Keratinocyte (primary cell): ENCODE results near the gene MYPN. TPM values are rescaled to one million over a fixed set of nuclear protein-coding genes. Genes with fewer than 3 reads are reported as not detected.

Experiments used
- DNase-seq: peaks from one replicate; pipeline ENCODE4 v3.0.0-alpha.2; 2011; ENCODE audit warnings: low read depth, missing footprints, low spot score
- FAIRE-seq: peaks from 2 replicates; lab custom pipeline; 2011; peaks lifted over from hg19 to GRCh38; lab: Jason Lieb, UNC
- H2AFZ ChIP-seq: 2 replicates; pipeline ENCODE4 v1.6.0; 2012; ENCODE audit warnings: low read length, control low read depth, inconsistent platforms; ENCODE audit not compliant: control insufficient read depth
- H3K27ac ChIP-seq: 2 replicates; pipeline ENCODE4 v1.5.1; 2011; ENCODE audit warnings: low read length; ENCODE audit not compliant: control insufficient read depth, insufficient read depth
- H3K27me3 ChIP-seq: 3 replicates; pipeline ENCODE4 v1.6.0; 2011; ENCODE audit warnings: low read length; ENCODE audit not compliant: control insufficient read depth, insufficient read depth; ENCODE audit errors: extremely low read depth
- H3K36me3 ChIP-seq, 2 experiments: 2 replicates in 1 of 2; 3 replicates in 1 of 2; pipeline ENCODE4 v1.5.1; 2011; ENCODE audit warnings: low read length in 2 of 2, mild to moderate bottlenecking in 1 of 2; ENCODE audit not compliant: control insufficient read depth in 2 of 2, insufficient read depth in 2 of 2; ENCODE audit errors: extremely low read depth in 1 of 2
- H3K4me1 ChIP-seq: 3 replicates; pipeline ENCODE4 v1.5.1; 2011; ENCODE audit warnings: low read length; ENCODE audit not compliant: control insufficient read depth, insufficient read depth; ENCODE audit errors: extremely low read depth
- H3K4me2 ChIP-seq: 3 replicates; pipeline ENCODE4 v1.6.0; 2011; ENCODE audit warnings: low read depth, low read length; ENCODE audit not compliant: control insufficient read depth, insufficient read depth; ENCODE audit errors: extremely low read depth
- H3K4me3 ChIP-seq, 3 experiments: fragments of 200-600 bp in 1 of 3; sonication (generic) in 1 of 3; 2 replicates in 2 of 3; 3 replicates in 1 of 3; pipeline ENCODE4 v1.5.1; 2011 to 2016; ENCODE audit warnings: low read length in 3 of 3, mild to moderate bottlenecking in 3 of 3, control low read depth in 2 of 3, inconsistent platforms in 1 of 3, low read depth in 1 of 3, mixed read lengths in 1 of 3, mixed run types in 1 of 3, moderate library complexity in 1 of 3; ENCODE audit not compliant: control insufficient read depth in 2 of 3, insufficient read depth in 2 of 3; ENCODE audit errors: extremely low read depth in 1 of 3
- H3K79me2 ChIP-seq: 2 replicates; pipeline ENCODE4 v1.6.0; 2012; ENCODE audit warnings: low read length; ENCODE audit not compliant: control insufficient read depth, insufficient read depth
- H3K9ac ChIP-seq: 3 replicates; pipeline ENCODE4 v1.6.0; 2011; ENCODE audit warnings: low read length; ENCODE audit not compliant: control insufficient read depth, insufficient read depth; ENCODE audit errors: extremely low read depth
- H3K9me1 ChIP-seq: 3 replicates; pipeline ENCODE4 v1.6.0; 2011; ENCODE audit warnings: low read length; ENCODE audit not compliant: control insufficient read depth, insufficient read depth; ENCODE audit errors: extremely low read depth
- H3K9me3 ChIP-seq: 2 replicates; pipeline ENCODE4 v1.5.1; 2012; ENCODE audit warnings: low read depth, low read length; ENCODE audit not compliant: control insufficient read depth
- H4K20me1 ChIP-seq: 3 replicates; pipeline ENCODE4 v1.6.0; 2011; ENCODE audit warnings: low read length; ENCODE audit not compliant: control insufficient read depth, insufficient read depth; ENCODE audit errors: extremely low read depth
- EZH2 ChIP-seq: IDR thresholded peaks from one replicate; pipeline ENCODE4 v1.6.1; 2012; ENCODE audit warnings: inconsistent platforms, mild to moderate bottlenecking, low read length, moderate library complexity
- dilution Hi-C: fragments of 300-500 bp; cut with MboI; formaldehyde crosslinking; loops from one replicate; pipeline ENCODE4 v1.7.0; 2020; ENCODE audit warnings: low sequenced_read_pairs; ENCODE audit not compliant: extremely low pct_ligation_motif_present
- polyA plus RNA-seq, 5 experiments: library from polyadenylated mRNA; depleted of rRNA in 3 of 5; stranded (reverse) in 3 of 5; stranded (forward) in 1 of 5; unstranded in 1 of 5; fragments of >200 nt; gene quantifications; 1 replicate in 1 of 5; 2 replicates in 3 of 5; 3 replicates in 1 of 5; pipeline versions ENCODE4 v1.2.1 to v1.2.3, GENCODE V29; 2011 to 2012; ENCODE audit warnings: missing spikeins in 2 of 5, low read depth in 1 of 5, low replicate concordance in 1 of 5
- TF ChIP-seq, protein P1 (sequence below), 3 experiments: IDR thresholded peaks in 1 of 3; conservative IDR thresholded peaks in 1 of 3; optimal IDR thresholded peaks in 1 of 3; 2 replicates in 2 of 3; 3 replicates in 1 of 3; pipeline versions ENCODE3 to v1.5.1; 2011; ENCODE audit warnings: low read length in 3 of 3, mild to moderate bottlenecking in 3 of 3, moderate library complexity in 2 of 3, control low read depth in 1 of 3, inconsistent platforms in 1 of 3; ENCODE audit not compliant: insufficient read depth in 2 of 3; ENCODE audit errors: extremely low read depth in 1 of 3

MYPN gene
- polyA plus RNA-seq, 1 donor (not counting 4 experiments of a cell fraction or from before 2014, with no cell fraction given) = 0.42 TPM

DNA sequence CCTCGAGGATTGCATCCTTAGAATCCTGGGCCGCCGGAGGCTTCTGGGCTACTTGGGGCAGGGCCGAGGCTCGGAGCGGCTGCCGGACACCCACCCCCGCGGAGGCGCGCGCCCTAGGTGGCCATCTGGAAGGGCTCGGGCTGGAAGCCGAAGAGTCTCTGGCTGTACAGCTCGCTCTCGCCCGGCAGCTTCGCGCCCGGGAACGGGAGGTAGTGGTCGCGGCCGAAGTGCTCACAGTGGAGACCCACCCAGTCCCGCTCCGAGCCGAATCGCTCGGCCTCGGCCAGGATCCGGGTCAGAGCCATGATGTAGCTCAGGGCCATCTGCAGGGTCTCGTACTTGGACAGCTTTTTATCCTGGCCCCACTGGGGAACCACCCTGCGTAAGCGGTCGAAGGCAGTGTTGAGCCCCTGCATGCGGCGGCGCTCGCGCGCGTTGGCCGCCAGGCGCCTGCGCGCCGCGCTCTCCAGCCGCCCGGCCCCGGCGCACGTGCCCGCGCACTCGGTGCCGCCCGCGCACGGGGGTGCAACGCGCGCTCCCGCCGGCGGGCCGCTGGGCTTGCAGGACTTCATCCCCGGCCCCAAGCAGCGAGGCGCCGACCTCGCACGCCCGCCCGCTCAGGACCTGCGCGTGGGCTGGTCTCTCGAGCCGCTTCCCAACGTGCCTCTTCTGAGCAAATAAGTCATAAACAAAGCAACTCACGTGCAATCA, 122.0 kb downstream of the MYPN start:
- dilution Hi-C loops = no loop called here
- TF ChIP-seq, protein P1, sequence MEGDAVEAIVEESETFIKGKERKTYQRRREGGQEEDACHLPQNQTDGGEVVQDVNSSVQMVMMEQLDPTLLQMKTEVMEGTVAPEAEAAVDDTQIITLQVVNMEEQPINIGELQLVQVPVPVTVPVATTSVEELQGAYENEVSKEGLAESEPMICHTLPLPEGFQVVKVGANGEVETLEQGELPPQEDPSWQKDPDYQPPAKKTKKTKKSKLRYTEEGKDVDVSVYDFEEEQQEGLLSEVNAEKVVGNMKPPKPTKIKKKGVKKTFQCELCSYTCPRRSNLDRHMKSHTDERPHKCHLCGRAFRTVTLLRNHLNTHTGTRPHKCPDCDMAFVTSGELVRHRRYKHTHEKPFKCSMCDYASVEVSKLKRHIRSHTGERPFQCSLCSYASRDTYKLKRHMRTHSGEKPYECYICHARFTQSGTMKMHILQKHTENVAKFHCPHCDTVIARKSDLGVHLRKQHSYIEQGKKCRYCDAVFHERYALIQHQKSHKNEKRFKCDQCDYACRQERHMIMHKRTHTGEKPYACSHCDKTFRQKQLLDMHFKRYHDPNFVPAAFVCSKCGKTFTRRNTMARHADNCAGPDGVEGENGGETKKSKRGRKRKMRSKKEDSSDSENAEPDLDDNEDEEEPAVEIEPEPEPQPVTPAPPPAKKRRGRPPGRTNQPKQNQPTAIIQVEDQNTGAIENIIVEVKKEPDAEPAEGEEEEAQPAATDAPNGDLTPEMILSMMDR (optimal IDR thresholded peaks at IDR 0.05 in 1 of 3, IDR thresholded peaks at IDR 0.05 in 1 of 3, conservative IDR thresholded peaks at IDR 0.05 in 1 of 3; ENCODE audit: extremely low read depth in 1 of 3, insufficient read depth in 2 of 3, low read length in 3 of 3) = peak in 1 of 3 experiments; percentile 51
- no peak for TF ChIP-seq EZH2
- FAIRE-seq (no peak), DNase-seq (no peak)
- no peaks in the 10 kb centered on the region for H3K27me3 ChIP-seq
- no peaks in the 10 kb centered on the region for H3K79me2 ChIP-seq
- H3K4me2 ChIP-seq = peak overlapping the region; percentile 80
- no peaks in the 10 kb centered on the region for H3K9me3 ChIP-seq
- H3K4me1 ChIP-seq = peaks cover 4% of the 10 kb centered on the region
- peak overlapping the region; percentile 49 to 70 (median 69) for H3K4me3 ChIP-seq
- peak overlapping the region; percentile 98 for H2AFZ ChIP-seq
- H3K36me3 ChIP-seq = no peaks in the 10 kb centered on the region
- no peak overlapping the region for H3K27ac ChIP-seq
- H3K9ac ChIP-seq = peak overlapping the region; percentile 65
- no peaks in the 10 kb centered on the region for H4K20me1 ChIP-seq
- H3K9me1 ChIP-seq = no peaks in the 10 kb centered on the region

DNA sequence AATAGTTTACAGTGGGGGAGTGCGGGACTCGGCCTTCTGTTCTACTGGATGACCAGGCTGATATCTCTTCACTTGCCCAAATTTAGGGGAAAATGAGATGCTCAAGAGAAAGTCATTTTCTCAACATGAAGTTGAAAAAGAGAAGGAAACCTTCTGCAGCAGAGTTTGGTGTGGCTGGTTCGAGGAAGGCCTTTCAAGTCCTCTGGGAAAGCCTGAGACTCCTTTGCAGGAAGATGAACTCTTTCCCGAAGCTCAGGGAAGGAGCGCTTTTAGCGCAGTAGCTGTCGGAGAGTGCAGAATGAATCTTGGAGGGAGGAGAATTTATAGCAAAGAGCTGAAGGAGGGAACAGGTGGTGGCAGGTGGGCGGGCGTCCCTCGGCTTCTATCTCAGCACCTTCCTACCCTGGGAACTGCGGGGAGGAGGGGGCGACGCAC, 122.5 kb downstream of the MYPN start, which contains the start of gene ATOH7:
Gene ATOH7, minus strand, starts transcription at position 297 of the 435 bp plus-strand sequence. CDS start 436 bp downstream, outside the sequence.
- no peak within 1 kb of the TSS for H3K27ac ChIP-seq

More for the DNA sequence above, 122.5 kb downstream of the MYPN start, which contains the start of gene ATOH7:
- Histone ChIP-seq H4K20me1 (no peaks in the 10 kb centered on the region), H3K9ac (peak within 1 kb of the TSS; percentile 65), H2AFZ (peak within 1 kb of the TSS; percentile 98), H3K36me3 (no peaks in the 10 kb centered on the region), H3K79me2 (no peaks in the 10 kb centered on the region), H3K4me3 (peak within 1 kb of the TSS; percentile 49 to 70 (median 69)), H3K4me1 (peaks cover 4% of the 10 kb centered on the region), H3K9me1 (no peaks in the 10 kb centered on the region), H3K4me2 (peak within 1 kb of the TSS; percentile 80), H3K27me3 (no peaks in the 10 kb centered on the region), H3K9me3 (no peaks in the 10 kb centered on the region)
- no peak for DNase-seq
- dilution Hi-C loops = no loop called here
- FAIRE-seq = no peak
- TF ChIP-seq, protein P1 (optimal IDR thresholded peaks at IDR 0.05 in 1 of 3, IDR thresholded peaks at IDR 0.05 in 1 of 3, conservative IDR thresholded peaks at IDR 0.05 in 1 of 3; ENCODE audit: extremely low read depth in 1 of 3, insufficient read depth in 2 of 3, low read length in 3 of 3) = no peak
- no peak for TF ChIP-seq EZH2
